Omental fat pad (tissue), 4 donors: Measurements from ENCODE around the gene CUX1. TPM values are rescaled to one million over a fixed set of nuclear protein-coding genes. Genes with fewer than 3 reads are reported as not detected.

Experiments
- ATAC-seq: fragments of 150-250 bp; one replicate; pipeline ENCODE4 v1.9.1; 2016; ENCODE audit warnings: mild to moderate bottlenecking, moderate library complexity; ENCODE audit not compliant: low FRiP score
- DNase-seq: peaks from one replicate; pipeline ENCODE4 v3.0.0-alpha.2; 2019; ENCODE audit warnings: low spot score
- CTCF ChIP-seq, 3 donors: fragments of 450-650 bp; IDR thresholded peaks; one replicate each; pipeline ENCODE4 v1.5.1; 2016 to 2017; ENCODE audit warnings: antibody characterized with exemption in 3 of 3, mild to moderate bottlenecking in 3 of 3, moderate library complexity in 2 of 3
- total RNA-seq, 4 donors: library from RNA; depleted of rRNA; stranded (reverse); fragments of >200 nt; gene quantifications; one replicate each; pipeline ENCODE4 v1.1.0, GENCODE V29; 2016

Gene CUX1
- total RNA-seq, 4 donors from 2014 or later: 67.6 to 141 (median 75.7) TPM

GRCh38 chr7:101972627-101973026, 155.2 kb downstream of the CUX1 start:
- DNase-seq (no peak), ATAC-seq (no peak)
- TF ChIP-seq CTCF (IDR thresholded peaks at IDR 0.05): no peak

GRCh38 chr7:101973130-101973529, 155.7 kb downstream of the CUX1 start:
- no peak for TF ChIP-seq CTCF (IDR thresholded peaks at IDR 0.05)
- ATAC-seq (no peak), DNase-seq (no peak)

- no peak for ATAC-seq
- DNase-seq: no peak
- TF ChIP-seq CTCF (IDR thresholded peaks at IDR 0.05): no peak
Measured at GRCh38 chr7:101974393-101974792, 157.0 kb downstream of the CUX1 start.

- ATAC-seq (no peak), DNase-seq (no peak)
- TF ChIP-seq CTCF (IDR thresholded peaks at IDR 0.05): no peak
Measured at GRCh38 chr7:101975046-101975445, 157.6 kb downstream of the CUX1 start.

GRCh38 chr7:101976411-101976810, 159.0 kb downstream of the CUX1 start:
- DNase-seq (no peak), ATAC-seq (no peak)
- TF ChIP-seq CTCF (IDR thresholded peaks at IDR 0.05): no peak

- DNase-seq (no peak), ATAC-seq (no peak)
- no peak for TF ChIP-seq CTCF (IDR thresholded peaks at IDR 0.05)
Measured at GRCh38 chr7:101977249-101977648, 159.8 kb downstream of the CUX1 start.

- ATAC-seq: no peak
Measured at GRCh38 chr7:101978683-101979082, 161.3 kb downstream of the CUX1 start.

More at GRCh38 chr7:101978683-101979082, 161.3 kb downstream of the CUX1 start:
- no peak for DNase-seq
- no peak for TF ChIP-seq CTCF (IDR thresholded peaks at IDR 0.05)
